ENCODE results near the gene MAL.
A peak's percentile ranks its signal among the peaks of the same experiment; 100 is the strongest.

The MAL gene

GRCh38 chr2:95073856-95074662, 48.6 kb downstream of the MAL start:
- no peak for TF ChIP-seq CTCF (IDR thresholded peaks at IDR 0.05; ENCODE audit: low read depth, low read length, missing control alignments)
- no peak for DNase-seq
- Histone ChIP-seq H3K27me3 (replicated peaks) (peaks cover 12% of the 10 kb centered on the region), H3K4me3 (ENCODE audit: low read depth, low read length) (no peak overlapping the region), H3K36me3 (replicated peaks) (no peaks in the 10 kb centered on the region), H3K27ac (no peak overlapping the region)
- in situ Hi-C loops (cut with HindIII; ENCODE audit: low pct_ligation_motif_present, low sequenced_read_pairs): no loop called here

GRCh38 chr2:95074663-95075439, 49.3 kb downstream of the MAL start:
- no peak for TF ChIP-seq CTCF (IDR thresholded peaks at IDR 0.05; ENCODE audit: low read depth, low read length, missing control alignments)
- no peak overlapping the region for H3K27ac ChIP-seq
- H3K4me3 ChIP-seq (ENCODE audit: low read depth, low read length): no peak overlapping the region
- peaks cover 12% of the 10 kb centered on the region for H3K27me3 ChIP-seq (replicated peaks)
- in situ Hi-C loops (cut with HindIII; ENCODE audit: low pct_ligation_motif_present, low sequenced_read_pairs): no loop called here
- no peak for DNase-seq
- no peaks in the 10 kb centered on the region for H3K36me3 ChIP-seq (replicated peaks)

- in situ Hi-C loops (cut with HindIII; ENCODE audit: low pct_ligation_motif_present, low sequenced_read_pairs): no loop called here
- H3K4me3 ChIP-seq (ENCODE audit: low read depth, low read length): no peak overlapping the region
- H3K27me3 ChIP-seq (replicated peaks): peaks cover 12% of the 10 kb centered on the region
- no peak for DNase-seq
- no peak for TF ChIP-seq CTCF (IDR thresholded peaks at IDR 0.05; ENCODE audit: low read depth, low read length, missing control alignments)
- H3K36me3 ChIP-seq (replicated peaks): no peaks in the 10 kb centered on the region
- H3K27ac ChIP-seq: no peak overlapping the region
Measured at GRCh38 chr2:95075440-95076132, 50.1 kb downstream of the MAL start.

GRCh38 chr2:95076705-95077529, 51.4 kb downstream of the MAL start:
- DNase-seq: peak; percentile 37
- peak; percentile 95 for TF ChIP-seq CTCF (IDR thresholded peaks at IDR 0.05; ENCODE audit: low read depth, low read length, missing control alignments)
- H3K4me3 ChIP-seq (ENCODE audit: low read depth, low read length): peak overlapping the region; percentile 50
- H3K27me3 ChIP-seq (replicated peaks): peaks cover 12% of the 10 kb centered on the region
- no peak overlapping the region for H3K27ac ChIP-seq
- H3K36me3 ChIP-seq (replicated peaks): no peaks in the 10 kb centered on the region
- in situ Hi-C loops (cut with HindIII; ENCODE audit: low pct_ligation_motif_present, low sequenced_read_pairs): no loop called here

- Histone ChIP-seq H3K36me3 (replicated peaks) (no peaks in the 10 kb centered on the region), H3K27me3 (replicated peaks) (peaks cover 12% of the 10 kb centered on the region), H3K27ac (no peak overlapping the region), H3K4me3 (ENCODE audit: low read depth, low read length) (no peak overlapping the region)
- in situ Hi-C loops (cut with HindIII; ENCODE audit: low pct_ligation_motif_present, low sequenced_read_pairs): no loop called here
- DNase-seq: no peak
- TF ChIP-seq CTCF (IDR thresholded peaks at IDR 0.05; ENCODE audit: low read depth, low read length, missing control alignments): no peak
Measured at GRCh38 chr2:95077530-95077825, 52.0 kb downstream of the MAL start.
